ENCODE data around the gene CMTM7.

Gene CMTM7

DNA sequence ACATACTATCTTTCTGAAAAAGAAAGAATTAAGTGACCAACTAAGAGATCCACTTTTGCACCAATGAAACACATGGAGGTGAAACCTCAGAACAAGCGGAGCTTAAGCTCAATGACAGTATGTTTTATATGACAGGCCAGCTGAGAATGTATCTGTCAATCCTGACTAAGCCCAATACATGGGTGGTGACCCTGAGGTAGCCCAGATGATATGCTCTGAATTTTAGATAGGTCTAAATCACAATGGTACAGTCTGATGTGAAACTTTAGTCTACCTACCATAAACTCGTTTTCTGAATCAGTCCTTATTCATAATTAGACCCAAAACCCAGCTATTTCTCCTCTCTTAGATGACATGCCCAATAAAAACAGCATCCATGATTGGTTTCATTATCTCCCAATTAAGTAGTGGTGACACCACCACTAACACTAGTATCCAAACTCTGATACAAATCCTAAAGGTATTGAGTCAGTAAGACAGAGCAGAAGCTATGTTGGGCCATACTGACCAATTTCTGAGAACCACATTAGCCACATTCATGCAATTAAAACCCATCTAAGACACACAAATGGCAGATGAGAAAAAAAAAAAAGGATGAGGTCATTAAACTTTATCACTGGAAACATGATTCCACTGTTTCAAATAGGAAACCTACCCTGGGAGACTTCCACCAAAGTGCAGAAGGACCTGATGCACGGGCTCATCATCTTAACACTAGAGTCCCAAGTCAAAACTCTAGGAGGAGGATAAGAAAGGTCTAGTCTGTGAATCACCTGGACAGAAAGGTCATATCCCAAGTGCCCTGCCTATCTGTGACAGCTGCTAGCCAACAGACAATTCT is 90.4 kb downstream of the CMTM7 start:
- Histone ChIP-seq H3K9ac (ENCODE audit: low read depth, low read length) (no peak overlapping the region), H3K9me3 (ENCODE audit: control insufficient read depth, insufficient read depth, low read length) (no peaks in the 10 kb centered on the region), H3K36me3 (ENCODE audit: insufficient read depth, low read length) (peaks cover 2% of the 10 kb centered on the region; the same call in 1 of the 2 replicates), H3K4me1 (ENCODE audit: insufficient read depth, low read length) (no peaks in the 10 kb centered on the region)

DNA sequence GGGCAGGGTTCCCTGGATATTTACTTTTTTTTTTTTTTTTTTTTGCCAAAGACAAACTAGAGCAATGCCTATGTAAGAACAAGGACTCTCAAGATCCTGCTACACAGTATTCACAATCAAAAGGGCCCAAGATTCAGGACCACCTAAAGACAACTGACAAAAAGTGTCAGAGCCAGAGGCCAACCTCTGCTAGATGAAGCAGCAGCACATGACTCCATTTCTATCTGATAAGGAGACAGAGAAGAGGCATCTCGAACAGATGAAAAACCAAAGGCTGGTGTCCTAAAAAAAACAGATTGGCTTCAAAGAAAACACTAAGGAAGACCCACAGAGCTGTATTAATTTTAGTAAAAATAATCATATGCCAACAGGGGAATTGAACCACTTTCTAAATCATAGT is 91.0 kb downstream of the CMTM7 start:
- Histone ChIP-seq H3K9ac (ENCODE audit: low read depth, low read length) (no peak overlapping the region), H3K36me3 (ENCODE audit: insufficient read depth, low read length) (peaks cover 2% of the 10 kb centered on the region; the same call in 1 of the 2 replicates), H3K4me1 (ENCODE audit: insufficient read depth, low read length) (no peaks in the 10 kb centered on the region), H3K9me3 (ENCODE audit: control insufficient read depth, insufficient read depth, low read length) (no peaks in the 10 kb centered on the region)

DNA sequence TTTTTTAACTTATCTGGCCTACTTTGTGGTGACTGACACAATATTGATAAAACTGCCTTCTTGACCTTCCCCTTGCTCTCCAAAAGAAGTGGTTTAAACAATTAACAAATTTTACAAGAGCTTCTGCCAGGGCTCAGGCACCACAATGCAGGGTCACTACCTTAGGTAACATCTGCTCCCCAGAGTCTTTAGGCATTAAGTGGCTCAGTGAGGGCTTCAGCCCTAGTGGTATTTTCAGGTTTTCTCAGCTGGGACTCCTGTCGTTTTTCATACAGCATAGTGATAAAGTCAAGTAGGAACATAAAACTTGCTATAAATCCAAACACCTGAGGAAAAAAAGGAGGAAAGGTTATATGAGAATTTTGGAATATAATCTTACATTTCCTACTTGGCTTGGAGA is 92.1 kb downstream of the CMTM7 start:
- Histone ChIP-seq H3K4me1 (ENCODE audit: insufficient read depth, low read length) (no peaks in the 10 kb centered on the region), H3K9me3 (ENCODE audit: control insufficient read depth, insufficient read depth, low read length) (no peaks in the 10 kb centered on the region), H3K9ac (ENCODE audit: low read depth, low read length) (no peak overlapping the region), H3K36me3 (ENCODE audit: insufficient read depth, low read length) (peaks cover 2% of the 10 kb centered on the region; the same call in 1 of the 2 replicates)

DNA sequence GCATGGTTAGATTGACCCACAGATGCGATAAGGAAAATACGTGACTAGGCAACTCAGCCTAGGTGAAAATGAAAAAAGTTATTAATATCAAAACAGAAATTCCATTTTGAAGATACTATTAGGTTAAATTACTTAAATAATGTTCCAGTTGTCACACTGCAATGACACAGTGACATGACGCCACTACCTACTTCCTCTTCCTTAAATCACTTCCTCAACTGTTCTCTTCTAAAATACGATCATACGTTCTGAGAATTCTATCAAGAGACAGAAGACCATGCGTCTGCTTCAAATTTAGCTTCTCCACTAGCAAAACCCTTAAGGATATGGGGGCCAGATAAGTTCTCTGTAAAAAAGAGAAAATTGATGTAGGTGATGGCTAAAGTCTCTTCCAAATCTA is 92.8 kb downstream of the CMTM7 start:
- H3K36me3 ChIP-seq (ENCODE audit: insufficient read depth, low read length): peaks cover 2% of the 10 kb centered on the region; the same call in 1 of the 2 replicates
- H3K4me1 ChIP-seq (ENCODE audit: insufficient read depth, low read length): no peaks in the 10 kb centered on the region
- no peaks in the 10 kb centered on the region for H3K9me3 ChIP-seq (ENCODE audit: control insufficient read depth, insufficient read depth, low read length)
- no peak overlapping the region for H3K9ac ChIP-seq (ENCODE audit: low read depth, low read length)

DNA sequence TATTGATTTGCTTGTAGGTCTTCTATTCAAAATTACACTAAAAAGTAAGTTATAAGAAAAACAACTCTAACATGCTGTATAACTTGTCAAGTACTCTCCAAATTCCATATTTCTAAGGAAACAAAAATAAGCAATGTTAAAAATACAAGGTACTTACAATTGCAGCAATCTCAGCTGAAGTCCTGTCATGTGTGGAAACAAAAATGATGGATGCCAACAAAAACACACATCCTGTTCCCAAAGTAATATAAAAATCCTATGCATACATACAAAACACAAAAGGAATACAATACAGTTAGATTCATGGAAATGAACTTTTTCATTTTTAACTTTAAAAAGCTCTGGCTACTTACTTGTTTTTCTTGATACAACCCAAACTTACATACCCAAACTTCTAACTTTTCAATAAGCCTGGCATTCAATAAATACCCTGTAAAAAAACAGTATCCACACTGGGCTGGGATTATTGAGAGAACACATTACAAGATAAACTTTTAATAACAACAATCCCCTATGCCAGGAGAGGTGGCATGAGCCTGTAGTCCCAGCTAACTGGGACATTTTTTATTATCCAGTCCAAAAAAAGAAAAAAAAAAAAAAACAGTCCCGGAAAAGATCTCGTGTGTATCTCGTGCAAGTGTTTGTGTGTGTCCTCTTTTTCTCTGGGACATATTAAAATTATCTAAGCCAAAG is 96.3 kb downstream of the CMTM7 start:
- no peak overlapping the region for H3K9ac ChIP-seq (ENCODE audit: low read depth, low read length)
- H3K36me3 ChIP-seq (ENCODE audit: insufficient read depth, low read length): peaks cover 2% of the 10 kb centered on the region; the same call in 1 of the 2 replicates
- no peaks in the 10 kb centered on the region for H3K9me3 ChIP-seq (ENCODE audit: control insufficient read depth, insufficient read depth, low read length)
- H3K4me1 ChIP-seq (ENCODE audit: insufficient read depth, low read length): no peaks in the 10 kb centered on the region

DNA sequence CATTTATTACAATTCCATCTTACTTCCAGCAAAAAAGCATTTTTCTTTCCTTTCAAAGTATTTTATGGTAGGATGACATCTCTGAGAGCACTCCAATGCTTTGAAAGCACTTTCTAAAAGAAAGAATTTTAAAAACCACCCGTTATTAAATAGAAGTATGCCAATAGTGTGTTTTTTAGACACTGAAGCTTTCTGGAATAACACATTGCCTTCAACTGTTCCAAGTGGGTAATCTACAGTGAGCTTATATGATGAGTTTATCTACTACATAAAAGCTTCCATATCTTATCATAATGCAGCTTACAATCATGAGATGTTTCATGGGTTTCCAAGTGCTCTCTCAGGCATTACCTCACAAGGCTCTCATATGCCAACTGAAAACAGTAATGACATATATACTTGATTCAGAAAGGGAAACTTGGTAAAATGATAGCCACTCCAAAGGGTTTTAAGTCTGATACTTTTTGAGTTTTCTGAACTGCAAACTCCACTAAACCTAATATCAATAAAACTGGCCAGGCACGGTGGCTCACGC is 96.9 kb downstream of the CMTM7 start:
- Histone ChIP-seq H3K9ac (ENCODE audit: low read depth, low read length) (no peak overlapping the region), H3K4me1 (ENCODE audit: insufficient read depth, low read length) (no peaks in the 10 kb centered on the region; the same call in 1 of the 2 replicates), H3K9me3 (ENCODE audit: control insufficient read depth, insufficient read depth, low read length) (no peaks in the 10 kb centered on the region), H3K36me3 (ENCODE audit: insufficient read depth, low read length) (peaks cover 2% of the 10 kb centered on the region; the same call in 1 of the 2 replicates)

DNA sequence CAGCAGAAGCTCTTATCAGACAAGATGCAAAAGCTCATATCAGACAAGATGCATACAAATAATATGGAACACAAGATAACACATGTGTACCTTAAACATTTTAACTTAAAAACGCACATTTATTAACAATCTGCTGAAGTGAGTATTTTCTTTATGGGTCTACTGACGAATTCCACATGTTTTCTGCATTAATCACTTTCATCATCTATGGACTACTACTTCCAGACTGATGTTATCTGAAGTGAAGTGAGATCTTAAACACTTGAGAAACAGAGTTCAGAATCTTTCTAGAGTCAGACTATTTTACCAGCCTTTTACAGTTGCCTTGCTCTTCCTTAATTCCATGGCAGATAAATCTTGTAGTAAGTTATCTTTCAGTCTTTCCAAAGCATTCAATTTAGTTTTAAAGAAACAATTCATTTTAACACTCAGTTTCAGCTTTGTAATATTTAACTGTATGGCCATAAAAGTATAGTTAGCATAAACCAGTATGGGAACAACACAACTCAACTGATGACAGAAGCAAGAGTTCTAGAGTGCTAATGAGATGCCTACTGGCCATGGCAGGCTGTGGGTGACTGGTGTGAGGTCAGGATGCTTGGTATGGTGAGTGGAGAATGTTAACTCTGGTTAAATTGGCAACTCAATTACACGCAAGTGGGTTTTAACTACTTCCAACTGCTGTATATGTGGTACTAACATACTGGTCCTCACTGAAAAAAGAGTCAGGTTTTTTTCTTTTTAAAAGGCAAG is 101.2 kb downstream of the CMTM7 start:
- Histone ChIP-seq H3K9ac (ENCODE audit: low read depth, low read length) (no peak overlapping the region), H3K36me3 (ENCODE audit: insufficient read depth, low read length) (no peaks in the 10 kb centered on the region), H3K9me3 (ENCODE audit: control insufficient read depth, insufficient read depth, low read length) (no peaks in the 10 kb centered on the region), H3K4me1 (ENCODE audit: insufficient read depth, low read length) (no peaks in the 10 kb centered on the region; the same call in 1 of the 2 replicates)

DNA sequence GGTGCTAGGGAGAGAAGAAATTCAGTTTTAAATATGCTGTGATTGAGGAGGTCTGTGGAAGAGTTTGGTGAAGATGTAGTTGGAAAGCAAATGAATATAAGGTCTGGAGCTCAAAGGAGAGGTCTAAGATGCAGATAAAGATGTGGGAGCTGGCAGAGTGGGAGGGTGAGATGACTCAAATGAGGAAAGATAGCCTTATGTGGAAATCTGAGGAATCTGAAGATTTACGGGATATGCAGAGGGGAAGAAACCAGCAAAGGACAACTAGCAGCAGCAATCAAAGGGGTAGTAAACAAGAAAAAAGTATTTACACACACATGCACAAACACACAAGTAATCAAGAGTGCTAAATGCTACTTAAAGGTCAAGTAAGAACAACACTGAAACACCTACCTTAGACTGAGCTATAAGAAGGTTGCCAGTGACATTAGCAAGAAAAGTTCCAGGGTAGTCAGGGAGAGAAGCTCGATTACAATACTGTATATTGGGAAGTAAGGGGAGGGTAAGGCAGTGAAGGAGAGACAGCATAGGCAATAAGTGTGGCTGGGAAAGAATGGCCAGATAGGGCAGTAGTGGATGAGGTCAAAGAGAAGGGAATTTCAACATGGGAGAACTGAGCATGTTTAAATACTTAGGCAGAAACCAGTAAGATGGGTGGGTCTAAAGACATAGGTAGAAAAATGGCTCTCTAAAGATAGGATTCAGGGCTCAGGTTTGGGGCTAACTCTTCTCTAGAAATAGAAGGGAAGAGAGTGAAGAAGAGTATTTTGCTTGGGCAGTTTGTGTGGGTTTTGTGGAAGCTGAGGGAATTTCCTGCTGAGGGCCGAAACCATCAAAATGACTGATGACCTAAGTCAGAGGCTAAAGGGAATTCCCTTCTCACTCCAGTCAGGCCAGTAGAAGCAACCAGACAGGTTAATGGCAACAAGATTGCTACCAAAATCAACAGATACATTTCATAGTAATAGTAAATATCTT is 102.1 kb downstream of the CMTM7 start:
- no peaks in the 10 kb centered on the region; the same call in 1 of the 2 replicates for H3K4me1 ChIP-seq (ENCODE audit: insufficient read depth, low read length)
- no peaks in the 10 kb centered on the region for H3K36me3 ChIP-seq (ENCODE audit: insufficient read depth, low read length)
- H3K9me3 ChIP-seq (ENCODE audit: control insufficient read depth, insufficient read depth, low read length): no peaks in the 10 kb centered on the region
- H3K9ac ChIP-seq (ENCODE audit: low read depth, low read length): no peak overlapping the region

DNA sequence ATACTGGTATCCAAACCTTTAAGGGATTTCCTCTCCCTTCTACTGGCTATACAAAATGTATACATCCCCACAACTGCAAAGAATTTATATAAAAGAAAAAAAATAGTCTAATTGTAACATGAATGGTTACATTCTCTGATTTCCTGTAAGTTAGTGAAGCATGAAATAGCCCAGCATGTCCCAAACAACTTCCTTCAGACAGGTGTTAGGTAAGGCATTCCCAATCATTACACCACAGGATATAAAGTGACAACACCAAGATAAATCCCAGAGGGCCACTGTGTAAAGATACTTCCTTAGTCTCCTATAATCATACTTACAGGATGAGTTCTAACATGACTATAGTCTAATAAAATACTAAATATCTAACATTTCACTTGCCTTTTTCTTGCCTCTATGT is 103.4 kb downstream of the CMTM7 start:
- Histone ChIP-seq H3K9ac (ENCODE audit: low read depth, low read length) (no peak overlapping the region), H3K9me3 (ENCODE audit: control insufficient read depth, insufficient read depth, low read length) (no peaks in the 10 kb centered on the region), H3K4me1 (ENCODE audit: insufficient read depth, low read length) (no peaks in the 10 kb centered on the region; the same call in 1 of the 2 replicates), H3K36me3 (ENCODE audit: insufficient read depth, low read length) (no peaks in the 10 kb centered on the region)

DNA sequence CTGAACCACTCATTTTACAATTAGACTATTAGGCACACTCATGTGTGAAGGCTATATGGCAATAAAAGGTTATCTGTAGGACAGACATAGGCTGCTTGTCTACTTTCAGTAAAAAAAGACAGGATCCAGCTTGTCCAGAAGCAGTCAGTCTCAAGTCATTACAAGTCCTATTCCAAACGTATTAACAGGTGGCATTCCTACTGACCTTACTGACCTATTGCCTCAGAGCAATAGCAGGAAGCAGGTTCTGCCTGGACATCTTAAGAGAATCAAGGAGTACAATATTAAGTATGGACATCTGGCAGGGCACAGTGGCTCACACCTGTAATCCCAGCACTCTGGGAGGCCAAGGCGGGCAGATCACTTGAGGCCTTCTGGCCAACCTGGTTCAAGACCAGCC is 104.0 kb downstream of the CMTM7 start:
- no peaks in the 10 kb centered on the region for H3K36me3 ChIP-seq (ENCODE audit: insufficient read depth, low read length)
- no peaks in the 10 kb centered on the region; the same call in 1 of the 2 replicates for H3K4me1 ChIP-seq (ENCODE audit: insufficient read depth, low read length)
- no peak overlapping the region for H3K9ac ChIP-seq (ENCODE audit: low read depth, low read length)
- no peaks in the 10 kb centered on the region for H3K9me3 ChIP-seq (ENCODE audit: control insufficient read depth, insufficient read depth, low read length)

DNA sequence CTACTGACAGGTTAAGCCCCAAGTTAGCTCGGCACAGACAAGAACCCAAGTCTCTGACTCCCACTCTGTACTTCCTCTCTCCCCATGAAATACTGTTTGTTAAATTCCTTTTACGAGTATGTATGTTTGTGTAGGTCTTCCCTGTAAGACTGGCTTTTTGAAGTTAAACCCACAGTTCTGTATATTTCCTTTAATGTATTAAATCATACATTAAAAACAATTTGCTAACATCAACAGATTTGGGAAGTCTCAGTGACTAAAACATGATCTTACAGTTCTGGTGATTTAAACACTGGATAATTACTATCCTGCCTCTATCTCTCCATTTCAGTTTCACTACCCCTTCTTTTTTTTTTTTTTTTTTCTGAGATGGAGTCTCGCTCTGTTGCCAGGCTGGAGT is 106.6 kb downstream of the CMTM7 start:
- Histone ChIP-seq H3K36me3 (ENCODE audit: insufficient read depth, low read length) (no peaks in the 10 kb centered on the region), H3K9ac (ENCODE audit: low read depth, low read length) (no peak overlapping the region), H3K4me1 (ENCODE audit: insufficient read depth, low read length) (peaks cover 2% of the 10 kb centered on the region; the same call in 1 of the 2 replicates), H3K9me3 (ENCODE audit: control insufficient read depth, insufficient read depth, low read length) (no peaks in the 10 kb centered on the region)

DNA sequence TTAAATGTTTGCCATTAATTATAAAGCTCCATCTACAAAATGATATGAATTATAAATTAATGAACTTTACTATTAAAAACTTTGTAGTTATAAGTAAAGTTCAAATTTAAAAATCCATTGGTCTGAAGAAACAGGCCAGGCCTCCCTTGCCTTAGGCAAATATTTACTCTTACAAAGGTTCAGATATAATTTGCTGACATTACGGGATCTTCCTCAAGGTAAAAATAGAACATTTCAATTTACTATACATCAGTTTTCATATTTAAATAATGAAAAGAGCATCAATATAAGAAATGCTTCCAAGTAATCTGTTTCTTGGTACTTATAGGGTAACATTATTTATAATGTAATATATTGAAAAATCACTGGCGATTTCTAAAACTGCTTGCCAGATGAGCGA is 107.3 kb downstream of the CMTM7 start:
- Histone ChIP-seq H3K36me3 (ENCODE audit: insufficient read depth, low read length) (no peaks in the 10 kb centered on the region), H3K4me1 (ENCODE audit: insufficient read depth, low read length) (peaks cover 5% of the 10 kb centered on the region; the same call in 1 of the 2 replicates), H3K9ac (ENCODE audit: low read depth, low read length) (no peak overlapping the region), H3K9me3 (ENCODE audit: control insufficient read depth, insufficient read depth, low read length) (no peaks in the 10 kb centered on the region)

DNA sequence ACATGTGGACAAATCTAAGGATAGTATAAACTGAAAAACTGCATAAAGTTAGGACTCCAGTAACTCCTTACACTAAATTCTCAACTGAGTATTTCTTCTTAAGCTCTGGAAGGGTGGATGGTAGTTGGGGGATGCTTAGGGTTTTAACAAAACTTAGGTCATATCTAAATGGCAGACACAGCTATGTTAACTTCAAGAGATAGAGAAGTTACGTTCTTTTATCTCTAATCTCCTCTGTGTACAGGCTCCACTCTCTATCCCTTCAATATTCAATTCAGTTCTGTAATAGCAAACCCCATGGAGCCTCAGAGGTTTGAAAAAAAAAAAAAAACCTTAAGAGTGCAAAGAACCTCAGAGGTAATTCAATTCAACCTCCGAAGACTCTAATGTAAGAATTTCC is 107.9 kb downstream of the CMTM7 start:
- Histone ChIP-seq H3K9me3 (ENCODE audit: control insufficient read depth, insufficient read depth, low read length) (no peaks in the 10 kb centered on the region), H3K9ac (ENCODE audit: low read depth, low read length) (no peak overlapping the region), H3K4me1 (ENCODE audit: insufficient read depth, low read length) (0 out of 2 replicates have a peak, but pooled peaks cover 5% of the 10 kb centered on the region), H3K36me3 (ENCODE audit: insufficient read depth, low read length) (no peaks in the 10 kb centered on the region)
